HG03460 (cell line): ENCODE data around the gene ZDHHC22.

Source experiments
- ATAC-seq: cut with Tn5 transposase; IDR thresholded peaks from one replicate; pipeline ENCODE4 v1.9.1; 2021; ENCODE audit not compliant: unreplicated experiment

Gene ZDHHC22

DNA sequence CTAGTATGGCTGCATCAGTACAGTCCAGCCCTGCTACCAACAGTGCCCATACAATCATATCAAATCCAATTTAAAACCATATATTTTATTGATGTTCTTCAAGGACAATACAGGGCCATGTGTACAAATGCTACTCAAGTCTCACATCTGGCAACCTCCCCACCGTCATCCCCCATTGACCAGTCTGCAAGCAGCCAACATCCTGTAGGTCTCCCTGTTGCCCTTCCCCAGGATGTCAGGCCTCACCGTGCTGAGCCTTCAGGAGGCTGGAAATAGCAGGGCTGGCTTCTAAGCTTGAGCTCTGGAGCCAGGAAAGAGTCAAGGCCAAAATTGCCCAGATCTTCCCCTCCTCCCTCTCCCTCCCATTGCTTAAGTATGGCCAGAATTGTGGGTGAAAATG lies 10.4 kb downstream of the ZDHHC22 start:
- ATAC-seq, result no peak

GRCh38 chr14:77130386-77130785 lies 11.2 kb downstream of the ZDHHC22 start:
- no peak for ATAC-seq

- ATAC-seq, result no peak
These were observed 13.1 kb downstream of the ZDHHC22 start for GRCh38 chr14:77128414-77128891.

DNA sequence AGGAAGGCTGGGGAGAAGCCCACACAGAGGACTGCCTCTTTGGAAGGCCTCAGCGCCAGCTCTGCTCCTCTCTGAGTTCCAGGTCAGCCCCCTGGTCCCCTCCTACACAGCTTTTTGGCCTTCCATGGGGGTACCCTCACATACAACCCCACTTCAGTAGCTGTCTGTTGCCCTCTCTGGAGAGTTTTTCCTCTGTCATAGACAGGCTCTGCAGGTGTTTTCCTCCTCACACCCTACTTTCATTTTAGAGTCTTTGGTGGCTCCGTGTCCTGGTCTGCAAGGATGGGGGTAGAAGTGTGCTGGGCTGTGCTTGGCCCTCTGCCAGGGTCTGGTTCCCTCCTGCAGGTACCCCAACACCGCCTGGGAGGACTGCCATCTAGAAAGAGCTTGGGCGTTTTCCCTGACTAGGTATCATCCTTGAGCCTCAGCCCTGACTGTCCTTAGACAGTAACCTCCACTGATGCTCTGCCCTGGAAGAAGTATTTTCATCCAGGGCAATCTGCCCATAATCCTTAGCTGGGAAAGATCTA lies 15.1 kb downstream of the ZDHHC22 start:
- ATAC-seq, result no peak

DNA sequence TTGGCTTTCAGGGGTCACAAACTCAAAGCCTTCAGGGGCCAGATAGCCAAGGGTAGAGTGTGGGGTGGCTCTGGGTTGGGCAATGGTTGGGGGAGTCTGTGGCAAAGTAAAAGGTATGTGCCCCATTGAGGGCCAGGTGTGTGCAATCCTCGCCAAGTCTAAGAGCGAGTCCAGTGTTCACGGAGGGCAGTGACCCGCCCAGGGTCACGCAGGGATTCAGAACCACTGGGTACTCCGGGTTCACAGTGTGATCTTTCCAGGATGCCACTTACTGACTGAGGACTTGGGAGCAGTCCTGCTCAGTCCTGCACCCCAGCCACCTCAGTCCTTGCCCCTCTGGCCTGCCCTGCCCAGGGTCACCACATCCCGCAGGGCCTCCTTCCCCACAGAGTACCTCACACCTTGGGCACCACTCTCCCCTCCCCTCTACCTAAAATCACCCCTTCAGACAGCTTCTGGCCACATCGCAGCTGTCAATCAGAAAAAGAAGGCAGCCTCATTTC lies 15.7 kb downstream of the ZDHHC22 start:
- no peak for ATAC-seq

- no peak for ATAC-seq
These were observed 16.2 kb downstream of the ZDHHC22 start for GRCh38 chr14:77125281-77125801.

GRCh38 chr14:77124345-77125280 lies 17.0 kb downstream of the ZDHHC22 start:
- no peak for ATAC-seq

GRCh38 chr14:77123381-77124325 lies 17.9 kb downstream of the ZDHHC22 start:
- ATAC-seq, result no peak

DNA sequence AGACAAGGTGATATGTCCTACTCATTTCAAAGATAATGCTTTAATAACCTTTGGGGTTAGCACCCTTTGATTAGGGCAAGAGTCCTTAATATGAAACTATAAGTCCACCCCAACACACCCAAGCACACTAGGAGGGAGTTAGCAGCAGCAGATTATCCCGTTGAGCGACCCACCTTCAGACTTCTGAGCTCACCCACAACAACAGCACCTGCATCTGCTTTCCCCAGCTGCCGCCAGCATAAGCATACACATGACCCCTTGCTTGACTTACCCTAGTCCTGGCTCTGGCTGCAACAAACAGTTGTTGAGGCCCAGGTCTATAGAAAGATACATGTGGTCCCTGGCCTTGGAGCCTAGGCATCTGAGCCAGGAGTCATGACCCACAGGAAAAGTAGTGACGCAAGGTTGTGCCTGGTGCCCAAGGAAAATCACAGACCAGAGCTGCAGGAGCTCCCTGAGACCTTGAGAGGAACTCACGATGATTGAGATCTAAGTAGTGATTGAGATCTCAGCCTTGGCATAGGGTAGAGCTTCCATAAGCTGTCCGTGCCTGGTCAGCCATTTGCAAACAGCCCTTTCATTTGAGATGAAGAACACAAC lies 19.0 kb downstream of the ZDHHC22 start:
- ATAC-seq, result no peak

DNA sequence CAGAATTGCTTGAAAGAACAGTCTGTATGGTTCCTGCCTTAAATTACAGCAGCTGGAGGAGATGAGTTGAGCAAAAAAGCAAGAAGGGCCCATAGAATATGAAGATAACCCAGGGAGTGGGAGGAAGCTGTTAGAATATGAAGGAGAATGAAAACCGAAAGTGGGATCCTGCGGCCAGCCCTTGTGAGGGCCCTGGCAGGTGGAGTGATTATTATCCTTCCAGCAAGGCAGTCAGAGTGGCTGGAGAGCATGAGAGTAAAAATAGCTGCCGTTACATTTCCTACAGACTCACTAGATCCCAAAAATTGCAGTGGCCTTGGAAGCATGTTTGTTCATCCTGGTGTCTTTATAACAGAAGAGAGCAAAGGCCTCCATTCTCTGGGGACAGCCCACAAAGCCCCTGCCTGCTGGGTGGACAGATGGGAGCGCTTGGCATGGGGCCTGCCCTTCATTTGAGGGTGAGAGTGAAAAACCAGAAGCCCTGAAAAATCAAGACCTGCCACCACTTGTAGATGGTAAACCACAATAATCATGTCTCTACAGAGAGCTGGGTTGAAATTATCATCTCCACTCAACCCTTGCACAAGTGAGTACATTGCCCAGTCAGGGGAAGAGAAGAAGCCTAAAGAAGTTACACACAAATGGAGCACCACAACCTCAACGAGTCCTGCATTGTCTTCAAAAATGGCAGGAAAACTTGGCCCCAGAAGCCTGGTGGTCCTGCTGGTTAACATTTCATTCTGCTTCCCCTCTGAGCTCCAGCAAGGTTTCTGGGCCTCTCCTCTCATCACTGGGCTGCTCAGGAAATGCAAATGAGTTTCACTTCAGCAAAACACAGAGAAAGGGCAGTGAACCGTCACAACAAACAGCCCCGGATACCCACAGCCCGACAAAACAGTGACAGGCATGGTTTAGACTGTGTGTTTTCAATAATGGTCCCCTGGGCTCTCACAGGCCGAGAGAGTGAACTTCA lies 20.5 kb downstream of the ZDHHC22 start:
- peak; percentile 73 for ATAC-seq

GRCh38 chr14:77119851-77120250 lies 21.7 kb downstream of the ZDHHC22 start:
- no peak for ATAC-seq

- ATAC-seq, result no peak
These were observed 25.3 kb downstream of the ZDHHC22 start for GRCh38 chr14:77116172-77116817.

DNA sequence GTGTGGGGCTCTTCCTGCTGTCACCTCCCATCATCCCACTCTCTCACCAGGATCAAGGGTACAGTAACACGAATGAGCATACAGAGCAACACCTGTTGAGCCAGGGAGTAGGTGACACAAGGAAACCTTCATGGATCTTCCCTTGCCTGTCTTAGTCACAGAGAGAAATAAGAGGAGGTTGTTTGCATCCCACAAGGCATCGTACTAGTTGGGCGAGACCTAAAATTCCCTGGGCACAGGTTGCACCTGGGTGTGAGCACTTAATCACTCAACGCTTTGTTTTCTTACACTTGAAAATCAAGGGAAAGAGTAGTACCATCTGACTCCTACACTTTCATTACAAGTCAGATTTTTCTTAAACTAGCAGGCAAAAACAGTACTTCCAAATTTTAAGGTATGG lies 27.0 kb downstream of the ZDHHC22 start:
- no peak for ATAC-seq

DNA sequence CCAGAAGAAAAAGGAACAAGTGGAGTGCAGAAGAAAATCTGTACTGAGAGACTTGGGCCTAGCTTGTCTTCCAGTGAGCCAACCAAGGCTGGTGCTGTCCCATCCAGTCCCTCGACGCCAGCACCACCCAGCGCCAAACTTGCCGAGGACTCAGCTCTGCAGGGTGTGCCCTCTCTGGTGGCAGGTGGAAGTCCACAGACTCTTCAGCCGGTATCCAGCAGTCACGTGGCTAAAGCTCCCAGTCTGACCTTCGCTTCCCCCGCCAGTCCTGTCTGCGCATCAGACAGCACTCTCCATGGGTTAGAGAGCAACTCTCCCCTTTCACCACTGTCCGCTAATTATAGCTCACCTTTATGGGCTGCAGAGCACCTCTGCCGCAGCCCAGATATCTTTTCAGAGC lies 27.9 kb downstream of the ZDHHC22 start:
- ATAC-seq, result no peak

GRCh38 chr14:77111021-77111420 lies 30.6 kb downstream of the ZDHHC22 start:
- no peak for ATAC-seq

- no peak for ATAC-seq
These were observed 31.3 kb downstream of the ZDHHC22 start for GRCh38 chr14:77110286-77110685.

GRCh38 chr14:77109656-77110055 lies 31.9 kb downstream of the ZDHHC22 start:
- ATAC-seq, result no peak

DNA sequence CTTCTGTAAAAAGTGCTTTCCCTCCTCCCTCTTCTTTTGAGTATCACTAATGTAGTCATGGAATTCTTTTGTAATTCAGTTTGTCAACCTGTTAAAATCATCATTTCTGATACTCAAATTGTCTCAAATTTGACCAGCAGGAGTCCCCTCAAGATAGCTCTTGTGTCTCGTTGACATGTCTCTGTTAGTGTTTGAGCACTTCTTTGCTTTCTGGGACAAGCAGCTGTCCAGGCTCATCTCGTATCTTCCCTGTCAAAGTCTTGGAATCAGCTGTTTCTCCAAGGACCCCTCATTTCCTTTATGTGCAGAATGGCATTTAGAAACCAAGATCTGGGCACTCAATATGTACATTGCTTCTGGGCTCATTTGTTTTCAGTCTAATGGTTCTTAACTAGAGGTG lies 32.8 kb downstream of the ZDHHC22 start:
- no peak for ATAC-seq

- ATAC-seq, result no peak
These were observed 34.4 kb downstream of the ZDHHC22 start for GRCh38 chr14:77107228-77107627.
